HFFc6 (cell line): ENCODE data around the gene MAGI1. TPM values are rescaled to one million over a fixed set of nuclear protein-coding genes. Genes with fewer than 3 reads are reported as not detected.
A peak's percentile ranks its signal among the peaks of the same experiment; 100 is the strongest.

ENCODE experiments used
- DNase-seq: peaks from one replicate; pipeline ENCODE4 v3.0.0-alpha.2; 2018
- H3K27ac Mint-ChIP-seq: 2 replicates; pipeline ENCODE4 v1.8.0; 2020; ENCODE audit warnings: mild to moderate bottlenecking, mixed read lengths
- H3K27me3 Mint-ChIP-seq: 2 replicates; pipeline ENCODE4 v1.8.0; 2021; ENCODE audit warnings: mild to moderate bottlenecking, moderate library complexity, mixed read lengths; ENCODE audit not compliant: insufficient read depth
- H3K36me3 Mint-ChIP-seq: 2 replicates; pipeline ENCODE4 v1.8.0; 2021; ENCODE audit warnings: low read depth, mixed read lengths
- H3K4me1 Mint-ChIP-seq: 2 replicates; pipeline ENCODE4 v1.8.0; 2020; ENCODE audit warnings: low read depth, mixed read lengths
- H3K4me3 Mint-ChIP-seq: 2 replicates; pipeline ENCODE4 v1.8.0; 2020; ENCODE audit warnings: mild to moderate bottlenecking, moderate library complexity, mixed read lengths
- H3K9me3 Mint-ChIP-seq: 2 replicates; pipeline ENCODE4 v1.8.0; 2020; ENCODE audit warnings: mild to moderate bottlenecking, mixed read lengths
- CTCF ChIP-seq: fragments of 200-600 bp; sonication (generic); IDR thresholded peaks from 2 replicates; pipeline ENCODE4 v1.5.0; 2021; ENCODE audit warnings: antibody characterized with exemption, mild to moderate bottlenecking
- total RNA-seq, 6 experiments: library from RNA; stranded (reverse); fragmentation: NEBNext Ultra II Directional; extraction: Animal tissue kit (Norgen Biotek cat#: 25700); gene quantifications; 2 replicates in 1 of 6; 3 replicates in 5 of 6; pipeline ENCODE4 v1.2.3, GENCODE V29; 2021

The MAGI1 gene
- total RNA-seq, 6 experiments from 2014 or later, result 21.1 to 30.5 (median 22.4) TPM

GRCh38 chr3:65703820-65704219, 334.9 kb downstream of the MAGI1 start:
- peaks cover 1% of the 10 kb centered on the region; the same call in 1 of the 2 replicates for H3K27me3 Mint-ChIP-seq
- H3K4me3 Mint-ChIP-seq, result no peak overlapping the region
- no peak overlapping the region for H3K27ac Mint-ChIP-seq
- peaks cover 9% of the 10 kb centered on the region; the same call in 1 of the 2 replicates for H3K4me1 Mint-ChIP-seq
- no peaks in the 10 kb centered on the region for H3K9me3 Mint-ChIP-seq
- no peaks in the 10 kb centered on the region for H3K36me3 Mint-ChIP-seq
- no peak for TF ChIP-seq CTCF
- DNase-seq, result no peak

- no peak for TF ChIP-seq CTCF
- Mint-ChIP-seq H3K27me3 (peaks cover 1% of the 10 kb centered on the region; the same call in 1 of the 2 replicates), H3K4me3 (no peak overlapping the region), H3K4me1 (peaks cover 9% of the 10 kb centered on the region; the same call in 1 of the 2 replicates), H3K27ac (no peak overlapping the region), H3K36me3 (no peaks in the 10 kb centered on the region), H3K9me3 (no peaks in the 10 kb centered on the region)
- DNase-seq, result no peak
These were observed 335.7 kb downstream of the MAGI1 start for GRCh38 chr3:65703026-65703425.

GRCh38 chr3:65702202-65702601, 336.5 kb downstream of the MAGI1 start:
- no peak overlapping the region for H3K4me3 Mint-ChIP-seq
- no peak for TF ChIP-seq CTCF
- peaks cover 1% of the 10 kb centered on the region; the same call in 1 of the 2 replicates for H3K27me3 Mint-ChIP-seq
- no peak for DNase-seq
- no peaks in the 10 kb centered on the region for H3K36me3 Mint-ChIP-seq
- peaks cover 9% of the 10 kb centered on the region; the same call in 1 of the 2 replicates for H3K4me1 Mint-ChIP-seq
- H3K9me3 Mint-ChIP-seq, result no peaks in the 10 kb centered on the region
- no peak overlapping the region for H3K27ac Mint-ChIP-seq

GRCh38 chr3:65701516-65701915, 337.2 kb downstream of the MAGI1 start:
- peaks cover 1% of the 10 kb centered on the region; the same call in 1 of the 2 replicates for H3K27me3 Mint-ChIP-seq

GRCh38 chr3:65689436-65689835, 349.3 kb downstream of the MAGI1 start:
- no peaks in the 10 kb centered on the region; the same call in 1 of the 2 replicates for H3K27me3 Mint-ChIP-seq
- peak; percentile 46 for TF ChIP-seq CTCF
- no peak for DNase-seq
- H3K36me3 Mint-ChIP-seq, result no peaks in the 10 kb centered on the region
- H3K9me3 Mint-ChIP-seq, result no peaks in the 10 kb centered on the region
- H3K4me1 Mint-ChIP-seq, result peaks cover 18% of the 10 kb centered on the region
- H3K4me3 Mint-ChIP-seq, result no peak overlapping the region
- H3K27ac Mint-ChIP-seq, result no peak overlapping the region

More at GRCh38 chr3:65701516-65701915, 337.2 kb downstream of the MAGI1 start:
- no peak for DNase-seq
- Mint-ChIP-seq H3K4me1 (peaks cover 9% of the 10 kb centered on the region; the same call in 1 of the 2 replicates), H3K4me3 (no peak overlapping the region), H3K27ac (no peak overlapping the region), H3K9me3 (no peaks in the 10 kb centered on the region), H3K36me3 (no peaks in the 10 kb centered on the region)
- no peak for TF ChIP-seq CTCF
